ENCODE results near the gene CERS6. TPM values are rescaled to one million over a fixed set of nuclear protein-coding genes. Genes with fewer than 3 reads are reported as not detected.

Gene CERS6
- total RNA-seq, 1 donor from 2014 or later: 10.9 TPM

GRCh38 chr2:168448980-168449379 is 7.1 kb upstream of the CERS6 start:
- intact Hi-C loops (cut with DNase I): no loop called here

GRCh38 chr2:168449419-168449818 is 6.7 kb upstream of the CERS6 start:
- intact Hi-C loops (cut with DNase I): no loop called here
- Histone ChIP-seq H3K9me3 (no peaks in the 10 kb centered on the region), H3K36me3 (no peaks in the 10 kb centered on the region), H3K27ac (no peak overlapping the region), H3K4me3 (no peak overlapping the region), H3K4me1 (no peaks in the 10 kb centered on the region), H3K27me3 (no peaks in the 10 kb centered on the region)
- DNase-seq (ENCODE audit: low spot score in 2 of 2): no peak
- no peak for TF ChIP-seq CTCF (IDR thresholded peaks at IDR 0.05)

More at GRCh38 chr2:168448980-168449379, 7.1 kb upstream of the CERS6 start:
- DNase-seq (ENCODE audit: low spot score in 2 of 2): no peak
- TF ChIP-seq CTCF (IDR thresholded peaks at IDR 0.05): no peak
- Histone ChIP-seq H3K27me3 (no peaks in the 10 kb centered on the region), H3K4me3 (no peak overlapping the region), H3K9me3 (no peaks in the 10 kb centered on the region), H3K4me1 (no peaks in the 10 kb centered on the region), H3K36me3 (no peaks in the 10 kb centered on the region), H3K27ac (no peak overlapping the region)

- Histone ChIP-seq H3K27me3 (no peaks in the 10 kb centered on the region), H3K27ac (no peak overlapping the region), H3K4me3 (no peak overlapping the region), H3K4me1 (no peaks in the 10 kb centered on the region), H3K36me3 (no peaks in the 10 kb centered on the region), H3K9me3 (no peaks in the 10 kb centered on the region)
- TF ChIP-seq CTCF (IDR thresholded peaks at IDR 0.05): no peak
- no peak for DNase-seq (ENCODE audit: low spot score in 2 of 2)
- intact Hi-C loops (cut with DNase I): loop anchor here (10.0 kb wide), 2 partner anchors 205 to 1155 kb away; partner anchors contain the start of genes B3GALT1 and STK39
Observed at GRCh38 chr2:168450171-168450570, 5.9 kb upstream of the CERS6 start.

GRCh38 chr2:168450732-168451131 is 5.3 kb upstream of the CERS6 start:
- H3K36me3 ChIP-seq: no peaks in the 10 kb centered on the region
- no peaks in the 10 kb centered on the region for H3K9me3 ChIP-seq
- DNase-seq (ENCODE audit: low spot score in 2 of 2): no peak
- no peaks in the 10 kb centered on the region for H3K27me3 ChIP-seq
- no peaks in the 10 kb centered on the region for H3K4me1 ChIP-seq
- H3K4me3 ChIP-seq: no peak overlapping the region
- intact Hi-C loops (cut with DNase I): loop anchor here (10.0 kb wide), 2 partner anchors 206 to 1156 kb away; partner anchors contain the start of genes B3GALT1 and STK39
- no peak overlapping the region for H3K27ac ChIP-seq
- TF ChIP-seq CTCF (IDR thresholded peaks at IDR 0.05): no peak

- H3K36me3 ChIP-seq: no peaks in the 10 kb centered on the region
- DNase-seq (ENCODE audit: low spot score in 2 of 2): no peak
- H3K4me3 ChIP-seq: no peak overlapping the region
- TF ChIP-seq CTCF (IDR thresholded peaks at IDR 0.05): no peak
- no peaks in the 10 kb centered on the region for H3K9me3 ChIP-seq
- intact Hi-C loops (cut with DNase I): loop anchor here (10.0 kb wide), 2 partner anchors 208 to 1158 kb away; partner anchors contain the start of genes B3GALT1 and STK39
- no peak overlapping the region for H3K27ac ChIP-seq
- H3K27me3 ChIP-seq: no peaks in the 10 kb centered on the region
- peaks cover 0 to 4% of the 10 kb centered on the region in 2 donors for H3K4me1 ChIP-seq
Observed at GRCh38 chr2:168452781-168453180, 3.3 kb upstream of the CERS6 start.

- H3K36me3 ChIP-seq: no peaks in the 10 kb centered on the region
- intact Hi-C loops (cut with DNase I): loop anchor here (10.0 kb wide), 2 partner anchors 209 to 1159 kb away; partner anchors contain the start of genes B3GALT1 and STK39
Observed at GRCh38 chr2:168453404-168453803, 2.7 kb upstream of the CERS6 start.

More at GRCh38 chr2:168453404-168453803, 2.7 kb upstream of the CERS6 start:
- H3K27me3 ChIP-seq: no peaks in the 10 kb centered on the region
- H3K4me3 ChIP-seq: no peak overlapping the region
- H3K9me3 ChIP-seq: no peaks in the 10 kb centered on the region
- peaks cover 0 to 6% of the 10 kb centered on the region in 2 donors for H3K4me1 ChIP-seq
- DNase-seq (ENCODE audit: low spot score in 2 of 2): no peak
- H3K27ac ChIP-seq: no peak overlapping the region
- TF ChIP-seq CTCF (IDR thresholded peaks at IDR 0.05): no peak
